Fibroblast of mammary gland (primary cell): Measurements from ENCODE around the gene ORAI2.

Experiments used
- DNase-seq: peaks from one replicate; pipeline ENCODE4 v3.0.0-alpha.2; 2010; ENCODE audit warnings: low read depth
- H3K4me3 ChIP-seq: 2 replicates; pipeline ENCODE4 v1.5.1; 2011; ENCODE audit warnings: low read depth, mild to moderate bottlenecking, low read length, moderate library complexity; ENCODE audit not compliant: control insufficient read depth
- TF ChIP-seq, protein P1 (sequence below): conservative IDR thresholded peaks from 2 replicates; pipeline ENCODE4 v1.5.1; 2011; ENCODE audit warnings: low read depth, low read length, inconsistent platforms; ENCODE audit not compliant: control insufficient read depth, insufficient read depth

Gene ORAI2

DNA sequence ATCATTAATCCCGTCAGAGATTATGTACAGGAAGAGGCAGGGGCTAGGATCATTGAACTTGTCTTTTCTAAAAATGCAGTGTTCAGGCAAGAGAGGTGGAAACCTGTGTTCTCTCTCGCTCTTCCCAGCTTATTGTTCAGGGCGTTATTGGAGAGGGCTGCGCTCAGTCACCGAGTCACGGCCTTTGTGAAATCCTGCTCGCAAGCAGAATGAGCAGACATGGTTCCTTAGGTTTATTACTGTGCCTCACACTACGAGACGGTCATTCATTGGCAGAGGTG lies 37.8 kb upstream of the ORAI2 start:
- DNase-seq = peak; percentile 26
- TF ChIP-seq, protein P1, sequence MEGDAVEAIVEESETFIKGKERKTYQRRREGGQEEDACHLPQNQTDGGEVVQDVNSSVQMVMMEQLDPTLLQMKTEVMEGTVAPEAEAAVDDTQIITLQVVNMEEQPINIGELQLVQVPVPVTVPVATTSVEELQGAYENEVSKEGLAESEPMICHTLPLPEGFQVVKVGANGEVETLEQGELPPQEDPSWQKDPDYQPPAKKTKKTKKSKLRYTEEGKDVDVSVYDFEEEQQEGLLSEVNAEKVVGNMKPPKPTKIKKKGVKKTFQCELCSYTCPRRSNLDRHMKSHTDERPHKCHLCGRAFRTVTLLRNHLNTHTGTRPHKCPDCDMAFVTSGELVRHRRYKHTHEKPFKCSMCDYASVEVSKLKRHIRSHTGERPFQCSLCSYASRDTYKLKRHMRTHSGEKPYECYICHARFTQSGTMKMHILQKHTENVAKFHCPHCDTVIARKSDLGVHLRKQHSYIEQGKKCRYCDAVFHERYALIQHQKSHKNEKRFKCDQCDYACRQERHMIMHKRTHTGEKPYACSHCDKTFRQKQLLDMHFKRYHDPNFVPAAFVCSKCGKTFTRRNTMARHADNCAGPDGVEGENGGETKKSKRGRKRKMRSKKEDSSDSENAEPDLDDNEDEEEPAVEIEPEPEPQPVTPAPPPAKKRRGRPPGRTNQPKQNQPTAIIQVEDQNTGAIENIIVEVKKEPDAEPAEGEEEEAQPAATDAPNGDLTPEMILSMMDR = no peak

DNA sequence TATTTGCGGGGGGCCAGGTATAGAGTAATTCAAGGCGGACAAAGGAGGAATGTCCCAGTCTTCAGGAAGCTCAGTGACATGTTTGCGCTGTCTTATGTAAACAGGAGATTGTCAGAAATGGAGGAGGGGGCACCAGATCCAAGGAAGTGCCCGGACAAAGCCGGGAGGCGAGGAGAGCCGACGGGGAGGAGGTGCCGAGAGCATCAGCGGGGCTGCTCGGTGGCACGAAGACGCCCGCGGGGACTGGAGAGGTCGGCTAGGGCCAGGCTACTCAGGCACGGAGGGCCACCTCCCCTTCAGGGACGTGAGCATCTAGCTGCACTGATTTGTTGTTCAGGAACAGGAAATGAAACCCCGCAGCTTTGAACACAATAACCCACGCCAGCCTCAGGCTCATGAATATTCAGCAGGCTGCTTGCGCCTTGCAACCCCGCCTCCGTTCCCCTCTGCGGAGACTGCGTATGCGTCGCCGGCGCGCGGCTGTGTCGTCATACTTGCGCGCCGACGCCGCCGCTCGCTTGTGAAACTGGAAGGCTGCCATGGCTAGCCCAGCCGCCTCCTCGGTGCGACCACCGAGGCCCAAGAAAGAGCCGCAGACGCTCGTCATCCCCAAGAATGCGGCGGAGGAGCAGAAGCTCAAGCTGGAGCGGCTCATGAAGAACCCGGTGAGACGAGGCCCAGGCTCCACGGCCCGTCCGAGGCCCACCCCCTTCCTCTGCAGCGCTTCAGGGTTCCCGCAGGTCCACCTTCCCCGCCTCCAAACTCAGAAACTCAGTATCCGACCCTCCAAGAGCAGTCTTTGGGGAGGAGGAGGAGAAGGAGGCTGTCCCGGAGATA lies 37.3 kb upstream of the ORAI2 start, which contains the start of gene PRKRIP1:
PRKRIP1 (plus strand) TSS at position 491 of the 837 bp plus-strand sequence; CDS start at position 540, 49 bp downstream.
- peak within 1 kb of the TSS; percentile 97 for H3K4me3 ChIP-seq
- TF ChIP-seq, protein P1 = no peak

More for the DNA sequence above, 37.8 kb upstream of the ORAI2 start:
- H3K4me3 ChIP-seq = peak overlapping the region; percentile 97

DNA sequence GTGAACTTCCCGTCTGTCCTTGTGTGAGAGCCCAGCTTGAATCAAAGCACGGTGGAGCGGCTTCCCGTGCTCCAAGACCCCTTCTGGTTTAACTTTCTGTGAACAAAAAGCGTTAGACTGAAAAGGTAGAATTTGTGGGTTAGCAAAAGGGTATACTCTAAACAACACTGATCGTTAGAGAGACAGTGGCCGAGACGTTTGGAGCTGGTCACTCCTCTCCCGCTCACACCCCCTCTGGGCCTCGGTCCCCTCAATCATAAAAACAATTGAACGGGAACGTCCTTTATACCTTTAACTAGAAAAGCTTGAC lies 36.7 kb upstream of the ORAI2 start:
- no peak for DNase-seq
- H3K4me3 ChIP-seq = peak overlapping the region; percentile 97
- TF ChIP-seq, protein P1 = no peak

More for the DNA sequence above, 37.3 kb upstream of the ORAI2 start, which contains the start of gene PRKRIP1:
- DNase-seq = peak; percentile 90

DNA sequence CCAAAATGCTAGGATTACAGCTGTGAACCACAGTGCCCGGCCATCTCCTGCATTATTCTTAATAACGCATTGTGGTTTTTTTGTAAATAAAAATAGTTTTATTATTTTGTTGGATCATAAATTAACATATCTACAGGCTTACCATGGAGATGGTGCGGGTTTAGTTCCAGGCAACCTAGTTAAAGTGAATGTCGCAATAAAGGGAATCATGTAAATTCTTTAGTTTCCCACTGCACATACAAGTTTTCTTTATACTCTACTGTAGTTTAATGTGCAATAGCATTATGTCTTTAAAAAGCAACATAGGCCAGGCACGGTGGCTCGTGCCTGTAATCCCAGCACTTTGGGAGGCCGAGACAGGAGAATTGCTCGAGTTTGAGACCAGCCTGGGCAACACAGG lies 34.8 kb upstream of the ORAI2 start:
- no peak for DNase-seq
- no peak overlapping the region for H3K4me3 ChIP-seq
- TF ChIP-seq, protein P1 = no peak

DNA sequence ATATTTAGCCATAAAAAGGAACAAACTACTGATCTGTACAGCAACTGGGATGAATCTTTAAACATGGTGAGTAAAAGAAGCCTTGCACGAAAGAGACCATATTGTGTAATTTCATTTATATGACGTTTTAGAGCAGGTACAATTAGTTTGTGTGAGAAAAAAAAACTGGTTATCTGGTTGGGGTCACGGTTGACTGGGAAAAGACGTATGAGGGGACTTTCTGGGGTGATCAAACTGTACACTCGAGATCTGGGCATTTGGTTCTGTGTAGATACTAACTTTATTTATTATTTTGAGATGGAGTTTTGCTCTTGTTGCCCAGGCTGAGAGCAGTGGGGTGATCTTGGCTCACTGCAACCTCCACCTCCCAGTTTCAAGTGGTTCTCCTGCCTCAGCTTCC lies 33.0 kb upstream of the ORAI2 start:
- no peak for DNase-seq
- no peak overlapping the region for H3K4me3 ChIP-seq
- TF ChIP-seq, protein P1 = no peak

DNA sequence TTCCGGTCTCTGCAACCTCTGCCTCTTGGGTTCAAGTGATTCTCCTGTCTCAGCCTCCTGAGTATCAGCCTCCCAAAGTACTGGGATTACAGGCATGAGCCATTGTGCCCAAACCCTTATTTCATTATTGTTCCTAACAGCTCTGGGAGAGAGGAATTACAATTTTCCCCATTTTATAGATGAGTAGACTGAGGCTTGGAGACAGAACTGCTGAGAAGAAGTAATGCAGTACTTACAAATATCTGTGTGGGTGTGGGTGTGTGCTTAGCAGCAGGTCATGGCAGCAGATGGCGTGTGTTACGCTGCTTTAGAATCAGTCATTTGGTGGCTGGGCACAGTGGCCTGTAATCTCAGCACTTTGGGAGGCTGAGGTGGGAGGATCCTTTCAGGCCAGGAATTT lies 29.8 kb upstream of the ORAI2 start:
- TF ChIP-seq, protein P1 = no peak
- DNase-seq = no peak
- no peak overlapping the region for H3K4me3 ChIP-seq
